Keratinocyte (primary cell): Measurements from ENCODE around the gene RIN3.

Experiments used
- CTCF ChIP-seq, 3 experiments: IDR thresholded peaks in 1 of 3; conservative IDR thresholded peaks in 1 of 3; optimal IDR thresholded peaks in 1 of 3; 2 replicates in 2 of 3; 3 replicates in 1 of 3; pipeline versions ENCODE3 to v1.5.1; 2011; ENCODE audit warnings: low read length in 3 of 3, mild to moderate bottlenecking in 3 of 3, moderate library complexity in 2 of 3, control low read depth in 1 of 3, inconsistent platforms in 1 of 3; ENCODE audit not compliant: insufficient read depth in 2 of 3; ENCODE audit errors: extremely low read depth in 1 of 3
- EZH2 ChIP-seq: IDR thresholded peaks from one replicate; pipeline ENCODE4 v1.6.1; 2012; ENCODE audit warnings: inconsistent platforms, mild to moderate bottlenecking, low read length, moderate library complexity

DNA sequence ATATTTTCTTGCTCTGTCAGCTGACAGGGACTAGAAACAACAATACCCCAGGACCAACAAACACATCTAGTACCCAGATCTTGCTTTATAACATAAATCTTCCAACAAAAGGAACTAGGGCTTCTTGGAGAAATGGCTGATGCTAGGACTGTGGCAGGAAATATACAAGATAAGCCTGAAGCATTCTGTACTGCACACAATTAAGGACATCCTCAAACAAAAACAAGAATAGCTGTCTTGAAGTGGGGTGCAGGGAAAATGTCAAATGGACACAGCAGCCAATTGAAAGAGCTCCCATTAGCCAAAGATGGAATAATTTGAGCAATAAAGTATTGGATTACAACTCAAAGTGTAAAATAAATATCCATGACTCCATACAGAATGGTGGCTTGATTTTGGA is 184.8 kb downstream of the RIN3 start:
- no peak for TF ChIP-seq CTCF (optimal IDR thresholded peaks at IDR 0.05 in 1 of 3, IDR thresholded peaks at IDR 0.05 in 1 of 3, conservative IDR thresholded peaks at IDR 0.05 in 1 of 3; ENCODE audit: extremely low read depth in 1 of 3, insufficient read depth in 2 of 3, low read length in 3 of 3)
- no peak for TF ChIP-seq EZH2
